RWPE1 (cell line): ENCODE results near the gene CEP162.

Source experiments
- CTCF ChIA-PET: fragments of 350-600 bp; sonication (Branson Sonifier 250); formaldehyde crosslinking; extraction: SDS; loops from one replicate; lab custom pipeline; 2021; lab: Yijun Ruan, JAX
- POLR2A ChIA-PET: fragments of 400-600 bp; formaldehyde crosslinking; extraction: SDS; loops from one replicate; lab custom pipeline; 2020; ENCODE audit warnings: antibody characterized with exemption; ENCODE audit not compliant: low non-redundant PET; lab: Yijun Ruan, JAX
- DNase-seq: peaks from one replicate; pipeline ENCODE4 v3.0.0; 2012; ENCODE audit warnings: low spot score
- H3K27ac ChIP-seq: fragments of 450-650 bp; 2 replicates; pipeline ENCODE4 v1.5.1; 2017
- TF ChIP-seq, protein P1 (sequence below): fragments of 450-650 bp; conservative IDR thresholded peaks from 2 replicates; pipeline ENCODE4 v1.5.1; 2017; ENCODE audit warnings: low read depth, mild to moderate bottlenecking

CEP162 gene

DNA sequence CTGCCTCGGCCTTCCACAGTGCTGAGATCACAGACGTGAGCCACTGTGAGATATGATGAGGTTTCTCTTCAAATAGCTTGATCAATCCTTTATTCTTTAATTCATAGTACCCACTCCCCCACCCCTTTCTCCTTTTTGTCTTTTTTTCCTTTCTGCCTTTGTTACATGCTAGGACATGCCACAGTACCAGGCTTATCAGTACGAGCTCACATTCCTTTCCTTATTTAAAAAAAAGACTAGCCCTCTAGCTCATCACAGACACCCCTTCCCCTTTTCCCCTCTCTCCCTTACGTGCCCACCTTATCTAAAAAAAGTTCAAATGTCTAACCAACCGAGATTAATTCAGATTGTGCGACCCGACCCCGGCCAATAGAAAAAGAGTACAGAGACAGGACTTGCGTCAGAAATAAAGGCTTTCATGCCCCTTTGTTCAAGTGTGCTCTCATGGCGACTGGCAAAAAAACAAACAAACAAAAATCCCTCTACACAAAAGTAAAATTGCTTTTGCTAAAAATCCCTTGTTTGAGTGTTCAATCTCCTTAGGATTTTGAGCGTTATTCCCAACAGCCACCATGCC lies 144.7 kb downstream of the CEP162 start:
- TF ChIP-seq, protein P1, sequence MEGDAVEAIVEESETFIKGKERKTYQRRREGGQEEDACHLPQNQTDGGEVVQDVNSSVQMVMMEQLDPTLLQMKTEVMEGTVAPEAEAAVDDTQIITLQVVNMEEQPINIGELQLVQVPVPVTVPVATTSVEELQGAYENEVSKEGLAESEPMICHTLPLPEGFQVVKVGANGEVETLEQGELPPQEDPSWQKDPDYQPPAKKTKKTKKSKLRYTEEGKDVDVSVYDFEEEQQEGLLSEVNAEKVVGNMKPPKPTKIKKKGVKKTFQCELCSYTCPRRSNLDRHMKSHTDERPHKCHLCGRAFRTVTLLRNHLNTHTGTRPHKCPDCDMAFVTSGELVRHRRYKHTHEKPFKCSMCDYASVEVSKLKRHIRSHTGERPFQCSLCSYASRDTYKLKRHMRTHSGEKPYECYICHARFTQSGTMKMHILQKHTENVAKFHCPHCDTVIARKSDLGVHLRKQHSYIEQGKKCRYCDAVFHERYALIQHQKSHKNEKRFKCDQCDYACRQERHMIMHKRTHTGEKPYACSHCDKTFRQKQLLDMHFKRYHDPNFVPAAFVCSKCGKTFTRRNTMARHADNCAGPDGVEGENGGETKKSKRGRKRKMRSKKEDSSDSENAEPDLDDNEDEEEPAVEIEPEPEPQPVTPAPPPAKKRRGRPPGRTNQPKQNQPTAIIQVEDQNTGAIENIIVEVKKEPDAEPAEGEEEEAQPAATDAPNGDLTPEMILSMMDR, result no peak
- POLR2A ChIA-PET, result no interaction called here
- DNase-seq, result no peak
- CTCF ChIA-PET, result interaction anchor here (1.0 kb wide), 1 partner anchor 50 kb away, joined by 3 read pairs; no protein-coding TSS in a partner anchor
- no peak overlapping the region for H3K27ac ChIP-seq

DNA sequence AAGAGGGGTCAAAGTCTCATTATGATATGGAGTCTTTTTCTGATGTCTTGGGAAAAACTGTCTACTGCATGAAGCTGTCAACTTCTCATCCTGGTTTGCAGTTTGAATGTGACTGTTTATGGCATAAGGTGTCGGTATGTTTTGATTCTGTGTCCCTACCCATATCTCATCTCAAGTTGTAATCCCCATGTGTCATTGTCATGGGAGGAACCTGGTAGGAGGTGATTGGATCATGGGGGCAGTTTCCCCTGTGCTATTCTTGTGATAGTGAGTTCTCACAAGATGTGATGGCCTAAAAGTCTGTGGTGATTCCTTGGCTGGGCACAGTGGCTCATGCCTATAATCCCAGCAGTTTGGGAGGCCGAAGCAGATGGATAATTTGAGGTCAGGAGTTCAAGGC lies 146.2 kb downstream of the CEP162 start:
- TF ChIP-seq, protein P1, result no peak
- DNase-seq, result no peak
- ChIA-PET POLR2A (no interaction called here), CTCF (no interaction called here)
- H3K27ac ChIP-seq, result no peak overlapping the region

DNA sequence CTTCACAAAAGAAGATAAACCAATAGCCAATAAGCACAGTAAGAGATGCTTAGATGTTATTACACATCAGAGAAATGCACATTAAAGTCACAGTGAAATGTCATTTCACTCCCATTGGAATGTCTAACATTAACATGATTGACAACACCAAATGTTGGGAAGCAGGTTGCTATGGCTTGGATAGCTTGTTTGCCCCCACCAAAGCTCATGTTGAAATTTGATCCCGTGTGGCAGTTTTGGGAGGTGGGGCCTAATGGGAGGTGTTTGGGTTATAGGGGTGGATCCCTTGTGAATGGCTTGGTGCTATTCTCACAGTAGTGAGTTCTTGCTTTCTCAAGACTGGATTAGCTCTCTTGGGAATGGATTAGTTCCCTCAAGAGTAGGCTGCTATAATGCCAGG lies 149.1 kb downstream of the CEP162 start:
- DNase-seq, result no peak
- POLR2A ChIA-PET, result no interaction called here
- CTCF ChIA-PET, result no interaction called here
- TF ChIP-seq, protein P1, result no peak
- H3K27ac ChIP-seq, result no peak overlapping the region

DNA sequence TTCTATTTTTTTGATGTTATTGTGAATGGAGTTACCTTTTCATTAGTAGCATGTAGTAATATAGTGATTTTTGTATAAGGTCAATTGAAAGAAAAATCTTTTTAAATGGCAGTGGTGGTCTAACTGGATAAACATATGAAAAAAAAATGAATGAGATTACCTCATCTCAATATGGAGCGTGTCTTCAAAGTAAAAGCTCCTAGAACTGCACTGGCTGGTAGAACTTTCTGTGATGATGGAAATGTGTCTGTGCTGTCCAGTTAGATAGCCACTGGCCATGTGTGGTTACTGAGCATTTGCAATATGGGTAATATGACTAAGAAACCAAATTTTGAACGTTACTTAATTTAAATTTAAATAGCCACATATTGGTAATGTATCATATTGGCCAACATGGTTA lies 149.8 kb downstream of the CEP162 start:
- POLR2A ChIA-PET, result no interaction called here
- TF ChIP-seq, protein P1, result no peak
- DNase-seq, result no peak
- CTCF ChIA-PET, result no interaction called here
- no peak overlapping the region for H3K27ac ChIP-seq

DNA sequence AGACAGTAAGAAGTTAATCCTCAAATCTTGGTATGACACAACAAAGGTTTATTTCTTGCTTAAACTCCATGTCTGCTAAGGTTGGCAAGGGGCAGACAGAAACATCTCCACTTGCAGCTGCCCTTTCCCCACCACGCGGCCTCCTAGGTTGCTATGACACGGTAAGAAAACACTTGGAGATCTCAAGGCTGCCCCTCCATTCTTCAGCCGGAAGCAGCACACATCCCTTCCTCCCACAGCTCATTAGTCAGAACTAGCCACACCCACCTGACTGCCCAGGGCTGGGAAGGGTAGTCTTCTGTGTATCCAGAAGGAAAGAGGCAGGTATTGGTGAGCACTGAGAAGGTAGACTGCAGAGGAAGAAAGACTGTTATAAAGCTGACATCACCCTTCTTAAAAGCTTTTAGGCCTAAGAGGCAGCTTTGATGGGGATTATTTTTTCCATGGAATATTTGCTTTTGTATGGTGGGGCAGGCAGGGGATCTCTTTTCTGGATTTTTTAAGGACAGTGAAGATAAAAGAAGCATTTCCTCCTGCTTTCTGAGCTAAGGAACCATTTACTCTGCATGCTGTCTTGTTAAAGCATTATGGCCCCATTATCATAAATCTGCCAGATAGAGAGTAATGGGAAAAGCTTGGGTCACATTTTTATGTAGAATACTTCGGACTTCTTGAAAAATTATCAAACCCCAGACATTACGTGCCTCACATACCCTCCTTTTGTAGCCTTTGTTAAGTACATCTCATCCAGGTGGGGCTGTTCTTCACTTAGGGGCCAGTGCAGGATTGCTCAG lies 152.3 kb downstream of the CEP162 start:
- no peak for DNase-seq
- CTCF ChIA-PET, result interaction anchor here (0.8 kb wide), 1 partner anchor 15 kb away, joined by 3 read pairs; no protein-coding TSS in a partner anchor
- H3K27ac ChIP-seq, result no peak overlapping the region
- POLR2A ChIA-PET, result no interaction called here
- TF ChIP-seq, protein P1, result no peak
